ENCODE measurements around the gene MZT1. TPM values are rescaled to one million over a fixed set of nuclear protein-coding genes. Genes with fewer than 3 reads are reported as not detected.

MZT1 gene
- total RNA-seq (2021), result 36.9 and 38.9 TPM in 2 replicates
- percentile 88 among the genes with signal in this experiment for Bru-seq, nascent RNA
- percentile 84 among the genes with signal in this experiment for BruChase-seq, experiment 1, labeled RNA remaining after a 2-hour chase
- percentile 93 among the genes with signal in this experiment for BruChase-seq, experiment 2, labeled RNA remaining after a 6-hour chase
- long read RNA-seq, transcript MZT1-201 (3 exons, 2,299 nt), result major isoform, 218 of 225 reads
- long read RNA-seq, partial matches to known transcripts, result 2 of 225 reads
- long read RNA-seq, other reads (novel, unspliced or antisense), result 5 of 225 reads

DNA sequence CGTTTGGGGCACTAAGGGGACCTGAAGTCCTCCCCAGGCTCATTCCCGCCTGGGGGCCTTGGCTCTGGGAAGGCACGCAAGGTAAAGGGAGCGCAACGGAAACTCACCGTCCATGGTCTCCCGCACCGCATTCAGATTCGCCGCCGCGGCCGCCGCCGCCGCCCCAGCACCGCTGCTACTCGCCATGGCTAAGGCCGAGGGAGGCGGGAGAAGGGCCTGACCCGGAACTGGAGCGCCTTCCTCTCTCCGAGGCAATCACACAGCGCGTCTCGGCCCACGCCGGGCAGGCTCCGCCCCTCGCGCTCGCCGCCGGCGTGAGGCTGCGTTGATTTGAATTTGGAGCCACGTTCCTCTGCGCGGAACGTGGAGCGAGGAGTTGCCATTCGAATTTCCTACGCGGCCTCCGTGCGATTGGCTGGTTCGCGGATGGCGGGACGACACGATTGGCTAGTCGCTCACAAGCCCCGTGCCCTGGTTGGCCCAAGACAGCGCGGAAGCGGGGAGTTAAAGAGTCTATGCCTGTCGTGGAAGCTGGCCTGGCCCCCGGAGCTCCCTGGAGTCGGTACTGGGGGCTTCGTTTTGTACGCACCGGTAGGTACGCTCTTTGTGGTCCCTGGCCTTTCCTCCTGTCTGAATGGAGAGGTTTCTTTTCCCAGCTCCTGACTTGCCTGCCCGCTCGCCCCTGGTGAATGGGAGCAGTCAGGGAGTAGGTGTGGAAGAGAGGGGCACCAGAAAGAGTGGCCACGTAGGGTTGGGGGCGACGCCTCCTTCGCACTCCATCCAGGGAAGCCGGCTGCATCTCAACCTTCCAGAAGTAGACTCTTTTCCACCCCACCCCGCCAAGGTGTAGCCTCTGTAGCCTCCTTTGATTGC lies at the start of gene MZT1, which contains the start of gene BORA:
Gene MZT1, minus strand, starts transcription at position 213 of the 873 bp plus-strand sequence. Its CDS starts 27 bp downstream, at position 186.
Gene BORA, plus strand, starts transcription at position 507 of the 873 bp plus-strand sequence. CDS start 1,018 bp downstream, outside the sequence.
- ChIA-PET POLR2A (ENCODE audit: low non-redundant PET) (no interaction called here), CTCF (no interaction called here)
- no TSS peak for BruUV-seq (replicated peaks)

DNA sequence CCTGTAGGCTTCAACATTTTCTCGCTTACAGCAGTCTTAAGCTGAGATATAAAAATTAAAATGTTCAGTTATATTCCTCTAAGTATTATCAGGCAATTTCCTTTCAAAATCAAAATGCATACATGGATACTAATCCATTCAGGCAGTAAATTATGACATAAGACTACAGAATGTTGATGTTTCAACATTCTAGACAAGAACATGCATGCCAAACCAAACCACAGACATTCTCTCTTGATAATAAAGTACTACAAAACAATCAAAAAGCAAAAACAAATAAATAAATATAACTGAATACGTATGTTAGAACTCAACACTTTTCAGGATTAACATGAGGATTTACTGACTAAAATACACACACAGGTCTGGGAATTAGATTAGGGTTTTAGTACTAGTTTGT lies 46.6 kb upstream of the MZT1 start:
- Histone ChIP-seq H3K27me3 (replicated peaks; ENCODE audit: insufficient read depth, low read depth, low read length, poor library complexity) (no peaks in the 10 kb centered on the region), H3K9me3 (ENCODE audit: low read depth, low read length, poor library complexity, severe bottlenecking) (no peaks in the 10 kb centered on the region), H3K4me3 (ENCODE audit: low read depth, low read length, poor library complexity, severe bottlenecking) (no peak overlapping the region), H3K4me1 (ENCODE audit: insufficient read depth, low read length, poor library complexity, severe bottlenecking) (no peaks in the 10 kb centered on the region), H3K36me3 (ENCODE audit: insufficient read depth, low read length, poor library complexity, severe bottlenecking) (peaks cover 90% of the 10 kb centered on the region), H3K27ac (ENCODE audit: low read depth, low read length, poor library complexity, severe bottlenecking) (no peak overlapping the region)
- no peak for TF ChIP-seq CTCF (conservative IDR thresholded peaks at IDR 0.05; ENCODE audit: low read depth, low read length)
- TF ChIP-seq EZH2 (IDR thresholded peaks at IDR 0.05; ENCODE audit: borderline replicate concordance, low read depth, low read length, poor library complexity, severe bottlenecking), result no peak
- intact Hi-C loops (cut with micrococcal nuclease; ENCODE audit: unreplicated experiment), result no loop called here
- ChIA-PET CTCF (no interaction called here), POLR2A (ENCODE audit: low non-redundant PET) (no interaction called here)
- BruUV-seq (replicated peaks), result no TSS peak
- DNase-seq (ENCODE audit: low spot score), result no peak

More for the DNA sequence above, at the start of gene MZT1, which contains the start of gene BORA:
- TF ChIP-seq EZH2 (IDR thresholded peaks at IDR 0.05; ENCODE audit: borderline replicate concordance, low read depth, low read length, poor library complexity, severe bottlenecking), result no peak
- TF ChIP-seq CTCF (conservative IDR thresholded peaks at IDR 0.05; ENCODE audit: low read depth, low read length), result no peak
- Histone ChIP-seq H3K4me3 (ENCODE audit: low read depth, low read length, poor library complexity, severe bottlenecking) (peak within 1 kb of the TSS; percentile 79), H3K27me3 (replicated peaks; ENCODE audit: insufficient read depth, low read depth, low read length, poor library complexity) (no peaks in the 10 kb centered on the region), H3K9me3 (ENCODE audit: low read depth, low read length, poor library complexity, severe bottlenecking) (no peaks in the 10 kb centered on the region), H3K36me3 (ENCODE audit: insufficient read depth, low read length, poor library complexity, severe bottlenecking) (peaks cover 33% of the 10 kb centered on the region), H3K27ac (ENCODE audit: low read depth, low read length, poor library complexity, severe bottlenecking) (peak within 1 kb of the TSS; percentile 87), H3K4me1 (ENCODE audit: insufficient read depth, low read length, poor library complexity, severe bottlenecking) (peaks cover 23% of the 10 kb centered on the region)
- peak; percentile 98 for DNase-seq (ENCODE audit: low spot score)
- intact Hi-C loops (cut with micrococcal nuclease; ENCODE audit: unreplicated experiment), result no loop called here

DNA sequence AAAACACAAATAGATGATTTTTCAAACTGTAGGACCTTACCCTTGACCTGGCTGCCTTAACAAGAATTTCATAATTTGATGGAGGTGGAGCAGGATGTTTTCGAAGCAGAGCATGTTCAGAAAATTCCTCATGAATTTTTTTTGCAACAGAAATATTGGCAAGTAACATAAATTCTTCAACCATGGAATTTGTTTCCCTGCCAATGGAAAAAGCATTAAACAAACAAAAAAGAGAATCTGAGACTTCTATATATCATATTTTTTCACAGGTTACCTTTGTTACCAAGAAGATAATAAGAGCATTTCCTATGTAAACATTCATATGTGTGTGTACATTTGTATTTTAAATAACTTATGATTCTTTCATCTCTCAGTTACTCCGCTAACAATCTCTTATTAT lies 36.0 kb upstream of the MZT1 start:
- no peak overlapping the region for H3K27ac ChIP-seq (ENCODE audit: low read depth, low read length, poor library complexity, severe bottlenecking)
- H3K9me3 ChIP-seq (ENCODE audit: low read depth, low read length, poor library complexity, severe bottlenecking), result no peaks in the 10 kb centered on the region
- ChIA-PET POLR2A (ENCODE audit: low non-redundant PET) (no interaction called here), CTCF (no interaction called here)
- TF ChIP-seq EZH2 (IDR thresholded peaks at IDR 0.05; ENCODE audit: borderline replicate concordance, low read depth, low read length, poor library complexity, severe bottlenecking) (no peak), CTCF (conservative IDR thresholded peaks at IDR 0.05; ENCODE audit: low read depth, low read length) (no peak)
- no peak overlapping the region for H3K4me3 ChIP-seq (ENCODE audit: low read depth, low read length, poor library complexity, severe bottlenecking)
- BruUV-seq (replicated peaks), result no TSS peak
- H3K4me1 ChIP-seq (ENCODE audit: insufficient read depth, low read length, poor library complexity, severe bottlenecking), result no peaks in the 10 kb centered on the region
- no peaks in the 10 kb centered on the region for H3K27me3 ChIP-seq (replicated peaks; ENCODE audit: insufficient read depth, low read depth, low read length, poor library complexity)
- intact Hi-C loops (cut with micrococcal nuclease; ENCODE audit: unreplicated experiment), result no loop called here
- DNase-seq (ENCODE audit: low spot score), result no peak
- peaks cover 100% of the 10 kb centered on the region for H3K36me3 ChIP-seq (ENCODE audit: insufficient read depth, low read length, poor library complexity, severe bottlenecking)

All from A673 (cell line).